Stimulated activated naive B cell treated with anti-CD40 and anti-IgM and Interleukin-4, amounts not matched to agents 10 μg/mL and 1 μg/mL and 100 μg/mL, for 72 hours (primary cell): Measurements from ENCODE around the gene TRPC4AP.
A peak's percentile ranks its signal among the peaks of the same experiment; 100 is the strongest.
"Not testable (repeated sequence)": the region's sequence is repeated elsewhere in the genome, so short reads cannot be mapped to it uniquely, and the experiment has no call there.

Experiments used
- ATAC-seq, 2 donors: fragments of 150-1000 bp; cut with Tn5 transposase; replicated peaks; 2 replicates each; pipeline ENCODE4 v1.10.0; 2021; ENCODE audit warnings: moderate library complexity in 1 of 2
- DNase-seq: peaks from one replicate; pipeline ENCODE4 v3.0.0; 2021
- H3K27ac Mint-ChIP-seq: one replicate; pipeline ENCODE4 v1.8.0; 2022; ENCODE audit warnings: mild to moderate bottlenecking, mixed read lengths
- H3K27me3 Mint-ChIP-seq, 2 donors: one replicate each; pipeline ENCODE4 v1.8.0; 2022; ENCODE audit warnings: mixed read lengths in 2 of 2
- H3K36me3 Mint-ChIP-seq, 2 donors: one replicate each; pipeline ENCODE4 v1.8.0; 2022; ENCODE audit warnings: mixed read lengths in 2 of 2, mild to moderate bottlenecking in 1 of 2
- H3K4me1 Mint-ChIP-seq, 2 donors: one replicate each; pipeline ENCODE4 v1.8.0; 2022; ENCODE audit warnings: mixed read lengths in 2 of 2, mild to moderate bottlenecking in 1 of 2
- H3K4me3 Mint-ChIP-seq, 2 donors: one replicate each; pipeline ENCODE4 v1.8.0; 2022; ENCODE audit warnings: mild to moderate bottlenecking in 2 of 2, mixed read lengths in 2 of 2, moderate library complexity in 1 of 2
- H3K9me3 Mint-ChIP-seq, 2 donors: one replicate each; pipeline ENCODE4 v1.8.0; 2022; ENCODE audit warnings: mixed read lengths in 2 of 2, mild to moderate bottlenecking in 1 of 2

TRPC4AP gene

GRCh38 chr20:35117196-35117595 is 24.6 kb upstream of the TRPC4AP start:
- DNase-seq (no peak), ATAC-seq (no peak)
- Mint-ChIP-seq H3K9me3 (no peaks in the 10 kb centered on the region), H3K4me1 (peaks cover 0 to 6% of the 10 kb centered on the region in 2 donors), H3K36me3 (peaks cover 39 to 48% of the 10 kb centered on the region in 2 donors), H3K27ac (no peak overlapping the region), H3K4me3 (no peak overlapping the region), H3K27me3 (no peaks in the 10 kb centered on the region)

- H3K27me3 Mint-ChIP-seq, result no peaks in the 10 kb centered on the region
Observed at GRCh38 chr20:35116258-35116657, 23.7 kb upstream of the TRPC4AP start.

GRCh38 chr20:35115606-35116005 is 23.0 kb upstream of the TRPC4AP start:
- Mint-ChIP-seq H3K4me1 (peaks cover 0 to 5% of the 10 kb centered on the region in 2 donors), H3K4me3 (no peak overlapping the region), H3K27me3 (no peaks in the 10 kb centered on the region), H3K9me3 (no peaks in the 10 kb centered on the region), H3K36me3 (peaks cover 33 to 45% of the 10 kb centered on the region in 2 donors), H3K27ac (no peak overlapping the region)
- DNase-seq (no peak), ATAC-seq (no peak)

More at GRCh38 chr20:35116258-35116657, 23.7 kb upstream of the TRPC4AP start:
- Mint-ChIP-seq H3K9me3 (no peaks in the 10 kb centered on the region), H3K36me3 (peaks cover 37 to 46% of the 10 kb centered on the region in 2 donors), H3K4me3 (no peak overlapping the region), H3K4me1 (peaks cover 0 to 6% of the 10 kb centered on the region in 2 donors), H3K27ac (peak overlapping the region; percentile 53)
- no peak for ATAC-seq
- DNase-seq, result no peak

GRCh38 chr20:35112276-35112675 is 19.7 kb upstream of the TRPC4AP start:
- H3K4me3 Mint-ChIP-seq, ATAC-seq, H3K27ac Mint-ChIP-seq, H3K27me3 Mint-ChIP-seq, H3K9me3 Mint-ChIP-seq, DNase-seq, H3K4me1 Mint-ChIP-seq: not testable (repeated sequence)
- peaks cover 23 to 28% of the 10 kb centered on the region in 2 donors for H3K36me3 Mint-ChIP-seq

GRCh38 chr20:35111141-35111888 is 18.7 kb upstream of the TRPC4AP start:
- no peaks in the 10 kb centered on the region for H3K4me1 Mint-ChIP-seq
- no peaks in the 10 kb centered on the region for H3K9me3 Mint-ChIP-seq
- no peak for DNase-seq
- ATAC-seq, result no peak
- H3K4me3 Mint-ChIP-seq, result no peak overlapping the region
- peaks cover 21 to 25% of the 10 kb centered on the region in 2 donors for H3K36me3 Mint-ChIP-seq
- H3K27me3 Mint-ChIP-seq, result no peaks in the 10 kb centered on the region
- no peak overlapping the region for H3K27ac Mint-ChIP-seq

- Mint-ChIP-seq H3K27me3 (no peaks in the 10 kb centered on the region), H3K27ac (no peak overlapping the region), H3K9me3 (no peaks in the 10 kb centered on the region), H3K36me3 (peaks cover 5 to 7% of the 10 kb centered on the region in 2 donors), H3K4me3 (no peak overlapping the region), H3K4me1 (no peaks in the 10 kb centered on the region)
- ATAC-seq (no peak), DNase-seq (no peak)
Observed at GRCh38 chr20:35108921-35109320, 16.3 kb upstream of the TRPC4AP start.

- no peaks in the 10 kb centered on the region for H3K27me3 Mint-ChIP-seq
- ATAC-seq, result no peak
Observed at GRCh38 chr20:35106827-35107380, 14.3 kb upstream of the TRPC4AP start.

GRCh38 chr20:35104685-35105295 is 12.2 kb upstream of the TRPC4AP start:
- Mint-ChIP-seq H3K27me3 (peaks cover 7 to 10% of the 10 kb centered on the region in 2 donors), H3K4me1 (peaks cover 5 to 7% of the 10 kb centered on the region in 2 donors), H3K27ac (no peak overlapping the region), H3K36me3 (peaks cover 0 to 3% of the 10 kb centered on the region in 2 donors), H3K9me3 (no peaks in the 10 kb centered on the region), H3K4me3 (no peak overlapping the region)
- ATAC-seq, result no peak
- DNase-seq, result no peak

More at GRCh38 chr20:35106827-35107380, 14.3 kb upstream of the TRPC4AP start:
- H3K27ac Mint-ChIP-seq, result no peak overlapping the region
- H3K9me3 Mint-ChIP-seq, result no peaks in the 10 kb centered on the region
- peaks cover 3 to 5% of the 10 kb centered on the region in 2 donors for H3K36me3 Mint-ChIP-seq
- DNase-seq, result no peak
- no peaks in the 10 kb centered on the region for H3K4me1 Mint-ChIP-seq
- no peak overlapping the region for H3K4me3 Mint-ChIP-seq

- H3K4me3 Mint-ChIP-seq, result no peak overlapping the region
- no peaks in the 10 kb centered on the region for H3K9me3 Mint-ChIP-seq
- DNase-seq, result no peak
- ATAC-seq, result no peak
- peaks cover 5 to 7% of the 10 kb centered on the region in 2 donors for H3K4me1 Mint-ChIP-seq
- peaks cover 0 to 3% of the 10 kb centered on the region in 2 donors for H3K36me3 Mint-ChIP-seq
- peak overlapping the region; percentile 7 for H3K27ac Mint-ChIP-seq
- H3K27me3 Mint-ChIP-seq, result peaks cover 7 to 10% of the 10 kb centered on the region in 2 donors
Observed at GRCh38 chr20:35101620-35102019, 9.0 kb upstream of the TRPC4AP start.

- Mint-ChIP-seq H3K27ac (peak overlapping the region; percentile 97), H3K4me1 (peaks cover 24 to 45% of the 10 kb centered on the region in 2 donors), H3K9me3 (no peaks in the 10 kb centered on the region), H3K27me3 (no peaks in the 10 kb centered on the region), H3K36me3 (peaks cover 0 to 7% of the 10 kb centered on the region in 2 donors), H3K4me3 (peak overlapping the region; percentile 81 to 94)
- ATAC-seq, result no peak
- no peak for DNase-seq
Observed at GRCh38 chr20:35093267-35093884, 769 bp upstream of the TRPC4AP start.

GRCh38 chr20:35091816-35092523 is 637 bp downstream of the TRPC4AP start:
- ATAC-seq (peak; percentile 45 to 47), DNase-seq (no peak)
- peak overlapping the region; percentile 84 for H3K27ac Mint-ChIP-seq
- H3K9me3 Mint-ChIP-seq, result no peaks in the 10 kb centered on the region
- H3K27me3 Mint-ChIP-seq, result no peaks in the 10 kb centered on the region
- H3K4me1 Mint-ChIP-seq, result peaks cover 29 to 46% of the 10 kb centered on the region in 2 donors
- peaks cover 4 to 12% of the 10 kb centered on the region in 2 donors for H3K36me3 Mint-ChIP-seq
- H3K4me3 Mint-ChIP-seq, result peak overlapping the region; percentile 81 to 94

- Mint-ChIP-seq H3K4me1 (peaks cover 24 to 42% of the 10 kb centered on the region in 2 donors), H3K27me3 (no peaks in the 10 kb centered on the region), H3K4me3 (no peak overlapping the region), H3K9me3 (no peaks in the 10 kb centered on the region), H3K27ac (no peak overlapping the region), H3K36me3 (peaks cover 5 to 14% of the 10 kb centered on the region in 2 donors)
- DNase-seq (no peak), ATAC-seq (no peak)
Observed at GRCh38 chr20:35088231-35089145, 4.1 kb downstream of the TRPC4AP start.

- Mint-ChIP-seq H3K4me1 (peaks cover 19 to 40% of the 10 kb centered on the region in 2 donors), H3K36me3 (peaks cover 5 to 15% of the 10 kb centered on the region in 2 donors), H3K9me3 (no peaks in the 10 kb centered on the region), H3K4me3 (no peak overlapping the region), H3K27ac (no peak overlapping the region), H3K27me3 (no peaks in the 10 kb centered on the region)
- ATAC-seq (no peak), DNase-seq (no peak)
Observed at GRCh38 chr20:35087791-35088190, 4.8 kb downstream of the TRPC4AP start.
